Natural killer cell (primary cell): ENCODE data around the gene POLA1. TPM values are rescaled to one million over a fixed set of nuclear protein-coding genes. Genes with fewer than 3 reads are reported as not detected.

ENCODE experiments used
- ATAC-seq, 3 donors: fragments of 150-1000 bp in 2 of 3; fragments of 200-7000 bp in 1 of 3; cut with Tn5 transposase; 1 replicate in 1 of 3; 2 replicates in 2 of 3; pipeline ENCODE4 v1.10.0; 2021; ENCODE audit warnings: mild to moderate bottlenecking in 2 of 3, moderate library complexity in 2 of 3
- DNase-seq, 2 donors: peaks; one replicate each; pipeline versions ENCODE4 v3.0.0 to v3.0.0-alpha.2; 2013 to 2021; ENCODE audit warnings: mixed read lengths in 1 of 2
- H3K27ac ChIP-seq: one replicate; pipeline ENCODE4 v1.5.1; 2013; ENCODE audit warnings: mild to moderate bottlenecking, low read length
- H3K27me3 ChIP-seq: one replicate; pipeline ENCODE4 v1.6.1; 2013; ENCODE audit warnings: low read length; ENCODE audit not compliant: control insufficient read depth, insufficient read depth
- H3K36me3 ChIP-seq: one replicate; pipeline ENCODE4 v1.6.1; 2013; ENCODE audit warnings: low read length; ENCODE audit not compliant: control insufficient read depth, insufficient read depth
- H3K4me1 ChIP-seq: one replicate; pipeline ENCODE4 v1.6.1; 2013; ENCODE audit warnings: low read length; ENCODE audit not compliant: control insufficient read depth, insufficient read depth
- H3K4me3 ChIP-seq: one replicate; pipeline ENCODE4 v1.5.1; 2013; ENCODE audit warnings: low read length
- H3K9me3 ChIP-seq: one replicate; pipeline ENCODE4 v1.6.1; 2013; ENCODE audit warnings: low read length; ENCODE audit not compliant: control insufficient read depth, insufficient read depth
- H3K27ac Mint-ChIP-seq, 2 donors: one replicate each; pipeline ENCODE4 v1.8.0; 2022; ENCODE audit warnings: mild to moderate bottlenecking in 2 of 2, mixed read lengths in 2 of 2, moderate library complexity in 1 of 2
- H3K27me3 Mint-ChIP-seq, 2 donors: one replicate each; pipeline ENCODE4 v1.8.0; 2022; ENCODE audit warnings: low read depth in 2 of 2, mixed read lengths in 2 of 2
- H3K36me3 Mint-ChIP-seq: one replicate; pipeline ENCODE4 v1.8.0; 2022; ENCODE audit warnings: mixed read lengths
- H3K4me1 Mint-ChIP-seq, 2 donors: one replicate each; pipeline ENCODE4 v1.8.0; 2022; ENCODE audit warnings: mixed read lengths in 2 of 2
- H3K4me3 Mint-ChIP-seq: one replicate; pipeline ENCODE4 v1.8.0; 2022; ENCODE audit warnings: mild to moderate bottlenecking, moderate library complexity, mixed read lengths
- H3K9me3 Mint-ChIP-seq, 2 donors: one replicate each; pipeline ENCODE4 v1.8.0; 2022; ENCODE audit warnings: mixed read lengths in 2 of 2
- WGBS: methylation state at CpG from one replicate; pipeline ENCODE4 v1.1.7; 2013; ENCODE audit warnings: missing lambda C conversion rate; ENCODE audit not compliant: insufficient coverage; 5-methylcytosine and 5-hydroxymethylcytosine counted together
- intact Hi-C: fragments of 100-400 bp; cut with micrococcal nuclease; formaldehyde crosslinking; loops from one replicate; pipeline ENCODE4 v1.14.2; 2022
- total RNA-seq, 4 donors: library from RNA; stranded (reverse); fragments of 120-200 nt in 1 of 4; gene quantifications; one replicate each; pipeline versions ENCODE4 v1.2.3 to v1.2.4, GENCODE V29; 2013 to 2022
- TF ChIP-seq, protein P1 (sequence below): fragments of 200-600 bp; IDR thresholded peaks from one replicate; pipeline ENCODE4 v1.8.0; 2022; ENCODE audit warnings: antibody characterized with exemption

Gene POLA1
- total RNA-seq, 3 donors from 2014 or later (not counting 1 experiment from before 2014, with no cell fraction given), result 11.1 to 12.6 (median 11.3) TPM

DNA sequence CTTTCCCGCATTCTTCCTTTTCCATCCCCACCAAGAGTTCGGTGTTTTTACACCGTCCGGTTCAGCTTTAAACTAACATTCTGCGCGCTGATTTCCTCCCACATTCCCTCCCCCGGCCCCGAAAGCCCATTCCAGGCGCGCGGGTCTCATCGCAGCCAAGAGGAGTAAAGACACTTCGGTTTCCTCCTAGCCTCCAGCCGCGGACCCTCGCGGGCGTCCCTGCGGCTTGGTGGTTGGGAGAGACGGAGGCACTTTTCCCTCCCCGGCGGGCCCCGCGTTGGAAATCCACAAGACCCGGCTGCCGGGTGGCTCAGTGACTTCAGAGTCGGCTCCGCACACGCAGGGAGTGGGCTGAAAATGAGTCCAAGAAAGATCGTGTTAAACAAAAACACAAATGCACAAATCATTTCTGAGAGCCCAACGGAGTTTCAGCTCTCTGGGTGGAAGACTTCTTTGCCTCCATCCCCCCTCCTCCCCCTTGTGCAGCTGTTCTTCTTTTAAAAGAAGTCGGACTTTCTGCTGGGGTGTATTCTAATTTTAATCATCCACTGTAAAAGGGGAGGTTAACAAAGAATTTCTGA, 324.0 kb downstream of the POLA1 start:
- H3K4me1 Mint-ChIP-seq, result peaks cover 16 to 36% of the 10 kb centered on the region in 2 donors
- 6% methylated on average over 31 of the region's 32 CpGs for WGBS
- ATAC-seq, result no peak
- Histone ChIP-seq H3K4me1 (peaks cover 34% of the 10 kb centered on the region), H3K4me3 (no peak overlapping the region), H3K9me3 (no peaks in the 10 kb centered on the region), H3K36me3 (no peaks in the 10 kb centered on the region), H3K27me3 (peaks cover 45% of the 10 kb centered on the region), H3K27ac (no peak overlapping the region)
- no peak overlapping the region for H3K4me3 Mint-ChIP-seq
- no peak overlapping the region for H3K27ac Mint-ChIP-seq
- TF ChIP-seq, protein P1, sequence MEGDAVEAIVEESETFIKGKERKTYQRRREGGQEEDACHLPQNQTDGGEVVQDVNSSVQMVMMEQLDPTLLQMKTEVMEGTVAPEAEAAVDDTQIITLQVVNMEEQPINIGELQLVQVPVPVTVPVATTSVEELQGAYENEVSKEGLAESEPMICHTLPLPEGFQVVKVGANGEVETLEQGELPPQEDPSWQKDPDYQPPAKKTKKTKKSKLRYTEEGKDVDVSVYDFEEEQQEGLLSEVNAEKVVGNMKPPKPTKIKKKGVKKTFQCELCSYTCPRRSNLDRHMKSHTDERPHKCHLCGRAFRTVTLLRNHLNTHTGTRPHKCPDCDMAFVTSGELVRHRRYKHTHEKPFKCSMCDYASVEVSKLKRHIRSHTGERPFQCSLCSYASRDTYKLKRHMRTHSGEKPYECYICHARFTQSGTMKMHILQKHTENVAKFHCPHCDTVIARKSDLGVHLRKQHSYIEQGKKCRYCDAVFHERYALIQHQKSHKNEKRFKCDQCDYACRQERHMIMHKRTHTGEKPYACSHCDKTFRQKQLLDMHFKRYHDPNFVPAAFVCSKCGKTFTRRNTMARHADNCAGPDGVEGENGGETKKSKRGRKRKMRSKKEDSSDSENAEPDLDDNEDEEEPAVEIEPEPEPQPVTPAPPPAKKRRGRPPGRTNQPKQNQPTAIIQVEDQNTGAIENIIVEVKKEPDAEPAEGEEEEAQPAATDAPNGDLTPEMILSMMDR, result no peak
- no peaks in the 10 kb centered on the region for H3K9me3 Mint-ChIP-seq
- peaks cover 48 to 52% of the 10 kb centered on the region in 2 donors for H3K27me3 Mint-ChIP-seq
- no peak for DNase-seq
- H3K36me3 Mint-ChIP-seq, result no peaks in the 10 kb centered on the region
- intact Hi-C loops, result no loop called here

DNA sequence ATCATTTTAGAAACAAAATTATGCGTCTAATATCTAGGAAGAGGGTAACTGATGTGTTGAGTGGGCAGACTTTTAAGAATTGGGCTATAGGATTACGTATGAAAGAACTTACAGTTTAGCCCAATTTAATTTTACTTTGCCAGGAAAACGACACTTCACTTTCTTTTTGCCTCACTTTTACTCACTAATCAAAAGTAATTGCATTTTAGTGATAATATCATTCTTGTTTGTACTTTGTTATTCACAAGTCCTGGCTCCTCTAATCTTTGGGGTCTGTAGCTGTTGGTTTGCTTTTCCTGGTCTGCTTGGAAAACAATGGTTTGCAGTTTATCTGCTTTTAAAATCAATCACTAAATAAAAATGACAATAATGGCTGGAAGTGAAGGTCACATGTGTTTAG, 325.0 kb downstream of the POLA1 start:
- WGBS, result no CpG with 5 or more reads among the region's 3 CpGs
- H3K27me3 Mint-ChIP-seq, result peaks cover 50 to 58% of the 10 kb centered on the region in 2 donors

DNA sequence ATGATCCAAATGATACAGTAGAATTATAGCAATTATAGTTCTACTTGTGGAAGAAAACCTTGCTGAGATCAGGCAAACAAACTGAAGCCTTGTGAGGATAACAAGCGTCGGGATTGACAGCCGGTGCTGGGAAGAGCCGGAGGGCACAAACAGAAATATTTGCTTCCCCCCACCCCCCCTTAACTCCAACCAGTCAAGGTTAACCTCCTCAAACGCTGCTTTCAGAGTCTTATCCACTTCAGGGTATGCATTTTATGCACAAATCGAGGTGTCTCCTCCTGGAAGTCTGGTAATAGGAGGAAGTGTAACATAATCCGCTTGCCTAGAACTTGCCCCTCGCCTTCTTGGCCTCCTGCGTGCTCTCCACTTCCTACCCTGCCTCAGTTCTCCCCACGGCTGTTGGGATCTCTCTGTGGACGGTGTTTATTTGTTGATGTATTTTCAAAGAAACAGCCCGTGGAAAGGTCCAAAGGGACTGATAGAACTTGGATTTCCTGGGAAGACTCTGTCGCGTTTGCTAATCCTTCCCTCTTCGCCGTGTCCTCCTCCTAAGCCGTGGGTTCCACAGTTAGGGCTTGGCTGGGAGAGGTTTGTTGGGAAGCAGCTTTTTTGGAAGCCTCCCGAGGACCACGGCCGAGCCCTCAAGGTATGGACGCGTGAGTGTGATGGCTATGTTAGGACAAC, 326.1 kb downstream of the POLA1 start:
- Mint-ChIP-seq H3K27me3 (peaks cover 50 to 62% of the 10 kb centered on the region in 2 donors), H3K4me3 (peak overlapping the region; percentile 31), H3K27ac (no peak overlapping the region), H3K36me3 (no peaks in the 10 kb centered on the region), H3K9me3 (no peaks in the 10 kb centered on the region), H3K4me1 (peaks cover 16 to 24% of the 10 kb centered on the region in 2 donors)
- peaks cover 34% of the 10 kb centered on the region for H3K4me1 ChIP-seq
- DNase-seq (no peak), ATAC-seq (no peak)
- H3K27ac ChIP-seq, result no peak overlapping the region
- intact Hi-C loops, result loop anchor here (10.0 kb wide), 1 partner anchor 185 kb away; no protein-coding TSS in a partner anchor
- WGBS, result 12% methylated on average over 4 of the region's 22 CpGs
- H3K9me3 ChIP-seq, result no peaks in the 10 kb centered on the region
- peaks cover 45% of the 10 kb centered on the region for H3K27me3 ChIP-seq
- no peaks in the 10 kb centered on the region for H3K36me3 ChIP-seq
- TF ChIP-seq, protein P1, result no peak
- no peak overlapping the region for H3K4me3 ChIP-seq

More for the DNA sequence above, 325.0 kb downstream of the POLA1 start:
- intact Hi-C loops, result no loop called here
- no peak for ATAC-seq
- Histone ChIP-seq H3K36me3 (no peaks in the 10 kb centered on the region), H3K4me3 (no peak overlapping the region), H3K9me3 (no peaks in the 10 kb centered on the region), H3K27ac (no peak overlapping the region), H3K4me1 (peaks cover 34% of the 10 kb centered on the region), H3K27me3 (peaks cover 45% of the 10 kb centered on the region)
- H3K9me3 Mint-ChIP-seq, result no peaks in the 10 kb centered on the region
- H3K4me1 Mint-ChIP-seq, result peaks cover 16 to 31% of the 10 kb centered on the region in 2 donors
- no peak overlapping the region for H3K4me3 Mint-ChIP-seq
- no peak for DNase-seq
- TF ChIP-seq, protein P1, result no peak
- H3K27ac Mint-ChIP-seq, result no peak overlapping the region
- H3K36me3 Mint-ChIP-seq, result no peaks in the 10 kb centered on the region
